Fibroblast of lung (primary cell): ENCODE measurements around the gene TMTC4. TPM values are rescaled to one million over a fixed set of nuclear protein-coding genes. Genes with fewer than 3 reads are reported as not detected.

Source experiments
- DNase-seq, 2 donors: peaks; one replicate each; pipeline versions ENCODE4 v3.0.0 to v3.0.0-alpha.2; 2010; ENCODE audit warnings: low read depth in 2 of 2
- H2AFZ ChIP-seq: 2 replicates; pipeline ENCODE4 v1.5.1; 2012; ENCODE audit warnings: low read length, control low read depth, inconsistent platforms
- H3K27ac ChIP-seq: 2 replicates; pipeline ENCODE4 v1.5.1; 2011; ENCODE audit warnings: low read length, control low read depth; ENCODE audit not compliant: insufficient read depth
- H3K27me3 ChIP-seq: 2 replicates; pipeline ENCODE4 v1.5.1; 2011; ENCODE audit warnings: mild to moderate bottlenecking, low read length; ENCODE audit not compliant: control insufficient read depth, insufficient read depth
- H3K36me3 ChIP-seq: 2 replicates; pipeline ENCODE4 v1.5.1; 2011; ENCODE audit warnings: low read length; ENCODE audit not compliant: control insufficient read depth, insufficient read depth
- H3K4me1 ChIP-seq: 2 replicates; pipeline ENCODE4 v1.5.1; 2011; ENCODE audit warnings: low read length; ENCODE audit not compliant: control insufficient read depth, insufficient read depth; ENCODE audit errors: extremely low read depth
- H3K4me2 ChIP-seq: 2 replicates; pipeline ENCODE4 v1.5.1; 2011; ENCODE audit warnings: low read length, control low read depth; ENCODE audit not compliant: insufficient read depth; ENCODE audit errors: extremely low read depth
- H3K4me3 ChIP-seq, 4 experiments: fragments of 200-600 bp in 1 of 4; sonication (generic) in 1 of 4; replicated peaks in 1 of 4; 2 replicates each; pipeline ENCODE4 v1.5.1; 2011 to 2016; ENCODE audit warnings: low read length in 4 of 4, low read depth in 3 of 4, mild to moderate bottlenecking in 3 of 4, control low read depth in 2 of 4, inconsistent platforms in 1 of 4, mixed read lengths in 1 of 4; ENCODE audit not compliant: insufficient read depth in 1 of 4; ENCODE audit errors: control extremely low read depth in 1 of 4
- H3K79me2 ChIP-seq: 2 replicates; pipeline ENCODE4 v1.5.1; 2012; ENCODE audit warnings: mild to moderate bottlenecking, low read length, inconsistent platforms; ENCODE audit not compliant: control insufficient read depth, insufficient read depth
- H3K9ac ChIP-seq: 2 replicates; pipeline ENCODE4 v1.5.1; 2011; ENCODE audit warnings: mild to moderate bottlenecking, low read length, control low read depth; ENCODE audit not compliant: insufficient read depth
- H3K9me3 ChIP-seq: 2 replicates; pipeline ENCODE4 v1.5.1; 2012; ENCODE audit warnings: low read depth, low read length; ENCODE audit not compliant: control insufficient read depth, insufficient read depth
- H4K20me1 ChIP-seq: 2 replicates; pipeline ENCODE4 v1.5.1; 2011; ENCODE audit warnings: low read length; ENCODE audit not compliant: control insufficient read depth, insufficient read depth; ENCODE audit errors: extremely low read depth
- CTCF ChIP-seq, 2 donors: IDR thresholded peaks in 1 of 2; conservative IDR thresholded peaks in 1 of 2; 1 replicate in 1 of 2; 2 replicates in 1 of 2; pipeline ENCODE4 v1.5.1; 2011 to 2012; ENCODE audit warnings: low read length in 2 of 2, control low read depth in 1 of 2, inconsistent platforms in 1 of 2, low read depth in 1 of 2, mild to moderate bottlenecking in 1 of 2
- EZH2 ChIP-seq: IDR thresholded peaks from 2 replicates; pipeline ENCODE4 v1.5.1; 2012; ENCODE audit warnings: low read length, control low read depth, mild to moderate bottlenecking; ENCODE audit errors: missing control alignments
- polyA plus RNA-seq, 2 donors: library from polyadenylated mRNA; depleted of rRNA in 1 of 2; stranded (reverse) in 1 of 2; unstranded in 1 of 2; fragments of >200 nt; gene quantifications; 2 replicates each; pipeline ENCODE4 v1.2.1, GENCODE V29; 2011 to 2012; ENCODE audit warnings: missing spikeins in 1 of 2
- total RNA-seq: library from RNA; depleted of rRNA; stranded (reverse); fragments of >200 nt; gene quantifications from 2 replicates; pipeline ENCODE4 v1.2.1, GENCODE V29; 2014

TMTC4 gene
- total and polyA plus RNA-seq, 2 donors (not counting 1 experiment from before 2014, with no cell fraction given): 5.5 to 19.5 TPM

DNA sequence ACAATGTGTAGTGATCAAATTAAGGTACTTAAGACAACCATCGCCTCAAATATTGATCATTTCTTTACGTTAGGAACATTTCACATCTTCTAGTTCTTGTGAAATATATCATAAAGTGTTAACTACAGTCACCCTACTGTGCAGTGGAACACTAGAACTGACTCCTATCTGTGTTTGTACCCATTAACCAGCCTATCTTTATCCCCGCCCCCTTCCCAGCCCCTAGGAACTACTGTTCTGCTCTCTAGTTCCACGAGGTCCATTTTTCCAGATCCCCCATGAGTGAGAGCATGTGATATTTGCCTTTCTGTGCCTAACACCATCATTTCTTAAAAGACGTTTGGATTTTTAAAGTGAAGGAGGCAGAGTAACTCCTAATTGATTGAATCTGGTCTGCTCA is 61.6 kb downstream of the TMTC4 start:
- no peak overlapping the region for H3K27ac ChIP-seq
- no peaks in the 10 kb centered on the region for H3K4me1 ChIP-seq
- no peak overlapping the region for H3K4me3 ChIP-seq
- no peaks in the 10 kb centered on the region for H4K20me1 ChIP-seq
- no peak overlapping the region for H2AFZ ChIP-seq
- no peaks in the 10 kb centered on the region for H3K9me3 ChIP-seq
- H3K79me2 ChIP-seq: no peaks in the 10 kb centered on the region
- H3K36me3 ChIP-seq: no peaks in the 10 kb centered on the region
- H3K4me2 ChIP-seq: no peak overlapping the region
- TF ChIP-seq EZH2 (no peak), CTCF (conservative IDR thresholded peaks at IDR 0.05 in 1 of 2, IDR thresholded peaks at IDR 0.05 in 1 of 2; ENCODE audit: low read depth in 1 of 2, low read length in 2 of 2) (no peak)
- H3K27me3 ChIP-seq: no peaks in the 10 kb centered on the region
- H3K9ac ChIP-seq: no peak overlapping the region
- DNase-seq: no peak

- H3K27ac ChIP-seq: no peak overlapping the region
- H2AFZ ChIP-seq: no peak overlapping the region
- TF ChIP-seq CTCF (conservative IDR thresholded peaks at IDR 0.05 in 1 of 2, IDR thresholded peaks at IDR 0.05 in 1 of 2; ENCODE audit: low read depth in 1 of 2, low read length in 2 of 2) (no peak), EZH2 (no peak)
These were observed 62.7 kb downstream of the TMTC4 start for GRCh38 chr13:100611678-100612492.

DNA sequence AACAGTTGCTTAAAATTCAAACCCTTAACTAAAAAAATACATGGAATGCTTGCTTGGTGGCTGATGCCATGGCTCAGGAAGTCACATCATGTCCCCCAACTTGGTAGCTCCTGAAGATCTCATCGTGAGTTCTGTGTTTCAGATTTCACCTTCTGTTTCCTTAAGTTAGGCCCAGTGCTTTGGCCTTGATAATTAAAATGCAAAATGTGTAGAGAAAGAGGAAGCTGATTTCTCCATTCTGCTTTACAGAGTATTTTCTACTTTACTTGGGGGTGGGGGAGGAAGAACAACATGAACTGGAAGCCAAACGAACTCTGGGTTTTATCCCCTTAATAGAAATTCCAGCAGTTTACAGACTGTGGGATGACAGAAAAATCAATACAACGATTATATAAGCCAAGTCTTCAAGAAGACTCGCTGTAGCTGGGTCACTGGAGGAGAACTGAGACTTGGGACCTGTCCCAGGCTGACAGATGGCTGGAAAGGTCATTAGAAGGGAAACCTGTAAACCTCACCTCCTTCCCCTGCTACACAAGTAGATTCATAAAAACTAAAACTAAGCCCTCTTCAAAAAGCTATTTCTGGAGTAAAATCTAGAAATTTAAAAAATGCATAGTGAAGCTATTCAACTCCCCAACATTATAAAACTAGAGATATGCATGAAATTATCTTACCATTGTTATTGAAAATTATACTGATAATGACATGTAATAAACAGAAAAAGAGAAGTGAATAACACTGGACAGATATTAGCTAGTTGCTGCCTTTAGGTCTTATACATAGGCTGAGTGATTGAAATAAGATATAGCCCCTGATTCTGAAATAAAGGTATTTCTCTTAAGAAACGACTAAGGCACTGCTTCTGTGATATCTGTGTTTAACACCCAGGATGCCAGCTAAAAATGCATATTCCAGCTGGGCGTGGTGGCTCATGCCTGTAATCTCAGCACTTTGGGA is 63.9 kb downstream of the TMTC4 start:
- no peaks in the 10 kb centered on the region for H3K4me1 ChIP-seq
- no peak overlapping the region for H3K9ac ChIP-seq
- no peaks in the 10 kb centered on the region for H3K27me3 ChIP-seq
- H3K27ac ChIP-seq: no peak overlapping the region
- no peak overlapping the region for H3K4me2 ChIP-seq
- H2AFZ ChIP-seq: no peak overlapping the region
- TF ChIP-seq EZH2 (no peak), CTCF (conservative IDR thresholded peaks at IDR 0.05 in 1 of 2, IDR thresholded peaks at IDR 0.05 in 1 of 2; ENCODE audit: low read depth in 1 of 2, low read length in 2 of 2) (no peak)
- no peak overlapping the region for H3K4me3 ChIP-seq
- H4K20me1 ChIP-seq: no peaks in the 10 kb centered on the region
- no peak for DNase-seq
- no peaks in the 10 kb centered on the region for H3K9me3 ChIP-seq
- H3K36me3 ChIP-seq: no peaks in the 10 kb centered on the region
- H3K79me2 ChIP-seq: no peaks in the 10 kb centered on the region

More at GRCh38 chr13:100611678-100612492, 62.7 kb downstream of the TMTC4 start:
- Histone ChIP-seq H3K36me3 (no peaks in the 10 kb centered on the region), H3K4me1 (no peaks in the 10 kb centered on the region), H3K79me2 (no peaks in the 10 kb centered on the region), H3K9ac (no peak overlapping the region), H3K4me2 (no peak overlapping the region), H3K9me3 (no peaks in the 10 kb centered on the region), H3K4me3 (no peak overlapping the region), H4K20me1 (no peaks in the 10 kb centered on the region), H3K27me3 (no peaks in the 10 kb centered on the region)
- DNase-seq: peak in 1 of 2 donors; percentile 49
